NCI-H2227 (cell line): ENCODE results near the gene KIF12.
"Not testable (repeated sequence)": the region's sequence is repeated elsewhere in the genome, so short reads cannot be mapped to it uniquely, and the experiment has no call there.

Source experiments
- DNase-seq: peaks from one replicate; lab custom pipeline; 2025; ENCODE audit not compliant: unreplicated experiment; lab: John Stamatoyannopoulos, UW

KIF12 gene

DNA sequence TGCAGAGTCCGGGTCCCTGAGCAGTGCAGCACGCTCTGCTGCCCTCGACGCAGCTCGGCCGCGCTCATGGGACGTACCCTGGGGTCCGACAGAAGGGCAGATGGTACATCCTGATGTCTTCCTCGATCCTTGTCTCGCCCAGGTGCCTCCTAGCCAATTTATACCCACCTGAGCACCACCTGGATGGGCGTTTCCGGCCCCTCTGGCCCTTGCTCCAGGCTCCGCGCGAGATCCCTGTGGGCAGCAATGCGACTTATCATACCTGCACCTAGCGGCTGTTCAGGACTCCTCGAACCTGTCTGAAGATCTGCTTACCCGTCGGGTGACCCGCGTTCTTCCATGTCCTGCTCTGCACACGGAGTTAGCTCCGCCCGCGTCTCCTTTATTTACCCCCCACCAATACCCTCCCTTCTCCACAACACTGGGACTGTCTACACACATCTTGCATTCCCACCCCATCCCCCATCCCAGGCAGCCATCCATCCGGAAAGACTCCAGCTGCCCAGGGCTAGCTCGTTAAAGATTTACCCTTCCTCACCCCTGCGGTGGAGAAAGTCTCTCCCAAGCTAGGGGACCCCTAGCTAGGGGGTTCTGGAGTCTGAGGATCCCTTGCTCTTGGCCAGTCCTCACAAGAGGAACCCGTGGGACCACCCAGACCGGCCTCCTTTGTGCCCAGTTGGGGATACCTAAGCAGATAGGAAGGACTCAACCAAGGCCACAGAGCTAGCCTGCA lies at the start of gene KIF12:
Gene KIF12, minus strand, starts transcription at position 357 of the 733 bp plus-strand sequence. Its CDS starts 16 bp downstream, at position 341.
- DNase-seq = no peak

DNA sequence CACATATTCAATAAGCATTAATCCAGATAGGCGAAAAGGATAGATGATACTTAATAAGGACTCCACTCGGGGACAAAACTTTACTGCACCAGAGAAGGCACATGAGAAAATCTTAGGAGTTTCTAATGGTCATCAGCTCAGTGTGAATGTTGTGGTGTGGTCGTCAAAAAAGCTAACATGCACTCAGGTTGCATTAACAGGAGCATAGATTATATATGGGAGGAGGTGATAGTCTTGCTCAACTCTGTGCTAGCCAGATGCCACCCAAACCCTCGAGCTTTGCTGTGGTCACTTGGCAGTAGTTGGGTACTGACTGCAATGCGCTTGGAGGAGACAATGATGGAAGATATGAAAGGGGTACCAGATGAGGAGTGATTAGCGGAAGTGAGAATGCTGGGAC lies 47.6 kb upstream of the KIF12 start:
- DNase-seq = no peak

DNA sequence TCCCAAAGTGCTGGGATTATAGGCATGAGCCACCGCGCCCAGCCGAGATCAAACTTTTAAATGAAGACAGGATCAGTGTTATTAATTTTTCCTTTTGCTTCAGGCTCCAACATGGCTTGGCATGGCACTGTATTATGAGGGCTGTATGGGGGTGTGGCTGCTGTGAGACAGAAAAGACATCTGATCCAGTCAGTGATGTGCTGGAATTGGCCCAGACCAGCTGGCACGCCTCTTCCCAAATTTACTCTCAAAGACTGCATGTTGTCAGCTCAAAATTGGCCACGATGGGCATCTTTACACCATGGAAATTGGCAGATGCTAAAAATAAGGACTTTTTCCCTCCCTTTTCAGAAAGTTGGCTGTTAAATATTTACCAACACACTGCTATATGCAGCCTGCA lies 44.1 kb upstream of the KIF12 start:
- DNase-seq = no peak

DNA sequence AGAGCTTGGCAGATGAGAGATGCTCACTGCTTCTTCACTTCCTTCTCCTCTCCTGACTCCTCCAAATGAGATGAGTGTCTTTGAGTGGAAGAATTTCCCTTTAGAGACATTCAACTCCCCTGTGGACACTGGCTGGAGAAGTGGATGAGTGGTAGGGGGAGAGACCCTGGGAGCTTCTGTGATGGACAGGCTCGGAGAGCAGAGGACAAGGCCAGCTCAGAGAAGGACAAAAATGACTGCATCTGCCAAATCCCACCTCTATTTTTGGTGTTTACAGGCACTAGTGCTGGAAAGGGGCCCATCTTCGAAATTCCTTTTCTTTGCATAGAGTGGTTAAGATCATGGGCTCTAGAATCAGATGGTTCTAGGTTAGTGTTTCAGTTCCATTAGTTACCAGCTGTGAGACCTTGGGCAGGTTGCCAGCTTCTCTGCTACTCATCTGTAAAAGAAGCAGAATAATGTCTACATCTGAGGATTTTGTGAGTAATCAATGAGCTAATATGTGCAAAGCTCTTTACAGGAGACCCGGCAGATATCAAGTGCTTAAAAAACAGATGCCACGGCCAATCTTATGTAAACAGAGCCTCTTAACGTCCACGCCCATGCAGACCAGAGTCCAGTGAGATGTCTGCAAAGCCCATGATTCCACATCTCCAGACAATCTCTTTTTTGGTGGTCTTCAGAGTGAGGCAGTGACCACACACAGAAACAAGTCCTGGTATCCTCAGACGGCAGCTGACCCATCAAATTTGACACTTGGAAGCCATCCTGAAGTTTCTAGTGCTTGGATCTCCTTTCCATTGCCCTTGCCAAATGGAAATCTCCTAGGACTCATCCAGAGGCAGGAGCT lies 42.7 kb upstream of the KIF12 start:
- DNase-seq = no peak

DNA sequence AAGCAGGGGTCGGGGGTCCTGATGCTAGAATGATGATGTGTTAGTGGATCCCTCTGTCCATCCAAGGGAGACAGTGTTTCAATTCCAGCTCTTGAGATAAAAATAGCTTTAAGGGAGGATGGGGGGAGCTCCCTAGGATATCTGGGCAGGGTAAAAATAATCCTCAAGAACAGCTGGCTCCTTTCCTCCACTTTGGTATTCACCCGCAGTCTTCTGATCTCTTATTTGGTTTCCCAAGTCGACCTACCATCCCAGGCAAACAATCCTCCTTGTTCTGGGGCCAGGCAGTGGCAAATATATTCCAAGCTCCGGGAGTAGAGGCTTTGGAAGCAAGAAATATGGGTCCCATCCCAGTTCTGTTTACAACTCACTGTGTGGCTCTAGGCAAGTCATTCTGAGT lies 41.8 kb upstream of the KIF12 start:
- DNase-seq = no peak

DNA sequence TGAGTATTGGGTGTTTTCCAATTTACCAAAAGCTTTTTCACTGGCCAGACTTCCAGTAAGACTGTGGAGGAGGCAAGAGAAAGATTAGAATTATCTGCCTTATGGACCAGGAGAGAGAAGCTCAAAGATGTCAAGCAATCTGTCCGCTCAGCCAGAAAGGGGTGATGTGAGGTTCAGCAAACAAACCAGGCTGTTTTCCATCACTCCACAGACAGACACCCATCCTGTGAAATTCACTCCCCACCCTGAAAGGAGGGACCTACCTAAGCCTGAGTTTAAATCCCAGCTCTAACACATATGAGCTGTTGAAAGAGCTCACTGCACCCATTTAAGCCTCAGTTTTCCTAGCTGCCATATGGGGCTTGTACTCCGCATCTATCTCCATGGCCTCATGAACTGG lies 41.3 kb upstream of the KIF12 start:
- DNase-seq = no peak

DNA sequence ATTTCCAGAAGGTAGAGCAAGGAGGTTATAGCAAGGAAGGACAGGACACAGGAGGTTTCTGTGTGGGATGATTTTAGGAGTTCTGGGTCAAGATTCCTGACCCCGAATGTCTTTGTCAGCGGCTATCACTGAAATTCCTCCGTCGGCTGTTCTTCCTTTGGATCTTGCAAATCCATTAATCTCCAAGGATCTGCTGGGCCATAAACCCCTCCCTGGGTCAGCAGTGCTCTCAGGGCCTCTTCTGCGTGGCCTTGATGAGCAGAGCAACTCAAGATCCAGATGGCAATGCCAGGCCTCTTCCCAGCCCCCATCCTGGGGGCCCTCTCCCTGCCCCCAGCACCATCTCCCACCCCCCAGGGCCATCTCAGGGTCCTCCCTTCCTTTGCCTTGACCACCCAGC lies 40.0 kb upstream of the KIF12 start:
- no peak for DNase-seq

DNA sequence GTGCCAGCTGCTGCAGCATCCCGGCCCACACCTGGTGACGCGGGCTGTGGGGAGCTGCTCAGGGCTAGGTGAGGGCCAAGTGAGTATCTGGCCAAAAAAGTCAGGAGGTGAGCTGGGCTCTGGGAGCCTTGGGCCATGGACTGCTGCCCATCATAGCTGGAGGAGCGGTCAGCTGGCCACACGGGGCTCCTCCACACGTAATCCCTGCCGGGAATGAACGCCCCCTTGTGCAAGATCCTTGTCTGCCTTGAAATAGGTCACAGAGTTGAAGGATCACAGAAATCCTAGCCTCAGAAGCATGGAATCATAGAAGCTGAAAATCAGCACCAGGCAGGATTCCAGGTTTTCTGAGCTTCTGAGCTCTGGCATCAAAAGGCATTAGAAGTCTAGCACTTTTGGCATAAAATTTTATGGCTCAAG lies 39.5 kb upstream of the KIF12 start:
- no peak for DNase-seq

DNA sequence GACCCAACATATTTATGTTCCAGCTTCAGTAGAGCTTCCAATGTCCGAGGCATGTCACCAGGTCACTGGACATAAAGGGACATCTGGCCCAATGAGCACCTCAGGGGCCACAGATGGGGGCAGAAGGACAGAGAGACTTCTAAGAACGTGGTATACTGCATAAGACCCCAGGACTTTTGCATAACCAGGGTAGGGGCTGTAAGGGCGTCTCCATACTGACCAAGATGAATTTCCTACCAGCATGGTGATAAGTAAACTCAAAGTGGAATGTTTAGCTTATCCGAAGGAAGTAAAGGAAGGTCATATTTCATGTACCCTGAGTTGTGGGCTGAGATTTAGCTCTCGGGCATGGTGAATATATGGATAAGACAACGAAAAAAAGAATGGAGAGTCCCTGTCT lies 38.7 kb upstream of the KIF12 start:
- DNase-seq = no peak

DNA sequence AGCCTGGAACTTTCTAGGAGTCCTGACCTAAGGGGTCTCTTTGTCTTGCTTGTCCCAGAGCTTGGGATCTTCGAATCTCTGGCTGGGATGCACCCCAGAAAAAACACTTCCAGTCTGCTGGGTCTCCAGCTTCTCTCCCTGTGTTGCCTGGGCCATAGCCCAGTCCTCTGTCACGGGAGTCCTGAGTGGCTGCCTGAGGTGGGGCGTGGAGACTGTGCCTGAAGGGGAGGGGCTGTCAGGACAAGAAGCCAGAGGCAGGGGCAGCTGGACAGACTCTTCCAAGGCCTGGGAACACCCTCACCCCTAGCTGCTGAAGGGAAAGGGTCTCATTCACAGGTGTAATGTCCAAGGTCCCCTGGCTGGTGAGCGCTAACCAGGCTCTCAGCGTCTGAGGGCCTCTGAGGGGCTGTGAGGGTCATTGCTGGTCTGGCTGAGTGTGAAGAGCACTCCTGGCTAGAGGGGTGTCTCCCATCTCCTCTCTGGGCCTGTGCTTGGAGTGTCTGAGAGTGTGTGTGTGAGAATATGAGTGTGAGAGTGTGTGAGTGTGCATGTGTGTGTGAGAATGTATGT lies 35.8 kb upstream of the KIF12 start:
- no peak for DNase-seq

DNA sequence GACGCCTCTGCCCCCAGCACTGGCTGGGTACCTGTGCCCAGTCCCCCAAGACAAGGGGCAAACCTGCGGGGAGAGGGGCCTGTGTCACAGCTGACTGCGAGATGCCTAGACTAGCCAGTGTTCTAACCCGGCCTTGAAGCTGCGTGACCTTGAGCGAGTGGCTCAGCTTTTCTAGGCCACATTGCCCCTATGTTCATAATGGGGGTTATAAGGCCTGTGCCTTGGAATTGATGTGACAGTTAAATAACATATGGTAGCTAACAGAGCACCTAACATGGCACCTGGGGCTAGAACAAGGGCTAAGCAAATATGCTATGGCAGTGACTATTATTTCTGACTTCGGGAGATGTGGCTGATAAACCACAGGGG lies 33.4 kb upstream of the KIF12 start:
- DNase-seq = no peak

DNA sequence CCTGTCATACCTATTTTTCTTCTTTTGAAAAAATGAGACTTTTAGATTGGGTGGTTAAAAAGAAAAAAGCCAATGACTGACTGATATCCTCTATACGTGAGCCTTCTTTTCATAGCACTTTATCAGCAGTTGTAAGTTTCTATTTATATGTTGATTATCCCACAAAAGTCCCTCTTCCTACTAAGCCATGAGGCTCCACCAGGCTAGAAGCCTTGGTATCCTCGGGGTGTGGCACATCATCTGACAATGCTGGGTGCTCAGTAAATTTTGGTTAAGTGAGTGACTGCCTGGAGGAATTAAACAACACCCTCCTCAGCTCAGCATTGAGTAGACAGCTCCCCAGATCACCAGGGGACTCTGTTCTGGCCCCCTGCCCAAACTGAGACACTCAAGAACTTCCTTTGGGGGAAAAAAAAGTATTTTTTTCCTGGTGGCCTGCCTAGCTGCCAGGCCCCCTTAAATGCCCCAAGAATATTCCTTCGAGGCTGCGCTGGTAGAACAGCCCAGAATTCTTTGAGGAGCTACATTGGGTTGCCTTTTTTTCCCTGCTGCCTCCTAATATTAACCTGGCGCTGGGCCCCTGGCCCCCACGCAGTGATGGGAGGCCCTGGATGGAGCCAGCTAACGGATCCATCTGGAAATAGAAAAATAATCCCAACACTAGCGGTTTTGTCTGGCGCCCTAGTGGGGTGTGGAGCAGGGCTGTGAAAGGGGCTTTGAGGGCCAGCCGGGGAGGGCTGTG lies 32.9 kb upstream of the KIF12 start:
- DNase-seq = no peak

DNA sequence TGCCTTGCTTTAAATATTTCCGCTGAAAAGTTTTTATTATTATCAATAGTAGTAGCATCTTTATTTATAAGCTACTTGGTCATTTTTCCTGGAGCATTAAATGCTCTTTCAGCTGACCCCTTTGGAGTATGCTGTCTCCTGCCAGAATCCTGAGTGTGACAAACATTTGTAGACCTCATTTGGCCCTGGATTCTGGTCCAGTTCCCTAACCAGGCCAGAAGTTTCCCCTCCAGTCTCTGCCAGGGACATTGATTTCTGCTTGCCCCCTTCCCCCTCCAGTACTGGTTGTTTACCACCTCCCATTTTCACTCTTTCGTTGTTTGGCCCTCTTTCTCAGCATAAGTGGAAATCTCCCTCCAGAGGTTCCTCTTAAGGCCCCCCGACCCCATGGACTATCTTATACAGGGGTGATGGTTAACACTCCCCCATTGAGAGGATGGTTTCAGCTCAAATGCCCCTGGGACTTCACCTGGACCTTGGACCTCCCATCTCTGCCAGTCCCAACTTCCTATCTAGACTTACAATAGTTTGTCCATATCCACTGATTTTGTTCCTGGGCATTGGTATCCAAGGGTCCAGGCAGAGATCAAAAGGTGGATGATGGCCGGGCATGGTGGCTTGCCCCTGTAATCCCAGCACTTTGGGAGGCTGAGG lies 31.7 kb upstream of the KIF12 start:
- DNase-seq = no peak

DNA sequence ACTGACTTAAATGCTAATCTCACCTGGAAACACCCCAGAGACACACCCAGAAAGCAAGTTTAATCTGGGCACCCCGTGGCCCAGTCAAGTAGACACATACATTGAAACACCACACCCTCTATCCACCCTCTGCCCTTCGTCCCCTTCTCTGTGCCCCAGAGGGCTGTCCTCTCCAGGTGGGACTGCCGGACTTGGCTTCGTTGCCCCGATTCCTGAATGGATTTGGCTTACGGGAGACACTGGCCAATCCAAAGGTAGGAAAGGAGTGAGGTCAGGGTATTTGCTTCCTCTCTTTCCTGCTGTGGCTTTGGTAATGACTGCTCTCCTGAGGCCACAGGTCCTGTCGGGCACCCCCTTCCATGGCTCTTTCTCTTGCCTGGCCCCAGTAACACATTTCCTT lies 31.0 kb upstream of the KIF12 start:
- no peak for DNase-seq

DNA sequence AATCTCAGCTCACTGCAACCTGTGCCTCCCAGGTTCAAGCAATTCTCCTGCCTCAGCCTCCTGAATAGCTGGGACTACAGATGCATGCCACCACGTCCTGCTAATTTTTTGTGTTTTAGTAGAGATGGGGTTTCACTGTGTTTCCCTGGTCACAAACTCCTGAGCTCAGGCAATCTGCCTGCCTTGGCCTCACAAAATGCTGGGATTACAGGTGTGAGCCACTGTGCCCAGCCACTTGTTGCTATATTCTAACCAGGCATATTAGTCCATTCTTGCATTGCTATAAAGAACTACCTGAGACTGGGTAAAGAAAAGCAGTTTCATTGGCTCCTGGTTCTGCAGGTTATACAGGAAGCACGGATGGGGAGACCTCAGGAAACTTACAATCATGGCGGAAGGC lies 29.7 kb upstream of the KIF12 start:
- not testable (repeated sequence) for DNase-seq

DNA sequence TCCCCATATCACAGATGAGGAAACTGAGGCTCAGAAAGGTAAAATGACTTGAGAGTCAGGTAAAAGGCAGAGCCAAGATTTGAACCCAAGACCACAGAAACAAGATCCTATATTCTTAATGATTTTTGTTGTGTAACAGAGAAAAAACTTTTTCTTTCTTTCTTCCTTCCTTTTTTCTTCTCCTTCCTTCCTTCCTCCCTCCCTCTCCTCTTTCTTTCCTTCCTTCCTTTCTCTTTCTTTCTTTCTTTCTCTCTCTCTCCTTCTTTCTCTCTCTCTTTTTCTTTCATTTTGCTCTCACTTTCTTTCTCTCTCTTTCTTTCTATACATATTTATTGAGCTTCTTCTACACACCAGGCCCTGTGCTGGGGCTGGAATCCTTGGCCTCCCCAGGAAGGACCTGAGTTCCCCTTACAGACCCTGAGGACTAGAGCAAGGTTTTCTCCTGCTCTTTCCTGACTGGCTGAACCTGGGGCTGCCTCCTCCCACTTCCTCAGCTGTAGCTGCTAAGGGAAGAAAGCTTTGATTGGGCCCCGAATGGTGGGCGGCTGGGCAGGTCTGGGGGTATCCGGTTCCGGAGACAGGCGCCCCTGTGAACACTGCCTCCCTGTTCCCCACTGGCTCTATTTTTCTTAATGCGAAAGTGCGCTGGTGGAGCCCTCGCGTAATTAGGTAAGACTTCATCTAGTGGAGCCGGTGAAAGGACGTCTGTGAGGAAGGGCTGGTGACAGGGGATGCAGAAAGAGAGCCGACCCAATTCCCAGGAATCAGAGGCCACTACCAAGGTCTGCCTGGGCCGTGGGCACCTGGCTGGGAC lies 27.4 kb upstream of the KIF12 start:
- DNase-seq = no peak

DNA sequence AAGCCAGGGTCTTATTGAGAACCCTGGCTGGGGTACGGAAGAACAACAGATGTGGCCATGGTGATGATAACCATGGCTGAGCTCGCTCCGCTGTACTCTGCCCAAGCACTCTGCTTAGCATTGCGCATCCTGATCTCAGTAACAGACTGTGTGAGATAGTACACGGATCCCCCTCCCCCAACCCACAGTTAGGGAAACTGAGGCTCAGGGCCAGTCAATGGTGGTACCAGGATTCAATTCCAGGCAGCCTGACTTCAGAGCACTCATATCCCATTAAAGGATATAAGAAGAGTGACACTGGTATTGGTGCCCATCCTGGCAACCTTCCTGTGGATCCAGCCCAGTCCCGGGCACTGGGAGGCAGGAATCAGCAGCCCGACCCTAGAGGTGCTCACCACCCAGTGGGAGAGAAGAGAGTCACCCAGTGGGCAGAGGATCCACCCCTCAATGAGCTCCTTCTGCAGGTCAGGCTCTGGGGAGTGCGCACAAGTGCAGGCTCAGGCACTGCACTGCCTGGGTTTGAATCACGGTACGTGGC lies 26.5 kb upstream of the KIF12 start:
- DNase-seq = no peak

DNA sequence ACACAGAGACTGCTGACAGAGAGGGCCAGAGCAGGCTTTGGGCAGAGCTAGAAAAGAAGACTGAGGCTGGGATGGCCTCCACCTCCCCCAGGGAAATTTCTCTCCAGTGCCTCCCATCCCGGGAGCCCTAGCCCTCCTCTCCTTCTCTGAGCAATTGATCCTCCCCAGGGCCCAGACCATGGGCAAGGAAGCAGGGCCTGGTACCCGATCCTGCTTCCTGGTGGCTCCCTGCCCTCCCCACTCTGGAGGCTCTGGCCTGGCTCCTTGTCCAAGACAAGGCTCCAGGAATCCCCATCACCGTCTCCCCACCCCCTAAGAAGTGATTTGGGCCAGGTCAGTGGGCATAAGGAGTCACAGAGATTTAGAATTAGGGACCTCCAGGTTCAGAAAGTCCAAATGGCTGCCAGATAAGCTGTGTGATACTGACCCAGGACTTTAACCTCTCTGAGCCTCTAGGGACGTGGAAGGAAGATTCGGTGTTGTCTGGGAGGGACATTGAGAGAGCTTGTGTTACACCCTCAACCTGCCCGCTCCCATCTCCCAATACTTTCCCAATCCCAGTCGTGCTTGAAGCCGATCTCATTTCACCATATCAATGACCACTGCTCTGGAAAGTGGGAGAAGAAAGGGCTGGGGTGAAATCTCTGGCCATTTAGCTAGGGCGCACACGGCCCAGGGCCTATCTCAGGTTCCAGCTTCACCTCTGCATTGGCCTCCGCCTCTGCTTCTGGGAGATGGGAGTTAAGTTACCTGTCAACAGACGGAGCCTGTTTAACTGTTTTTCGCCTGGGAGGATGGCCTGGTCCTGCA lies 25.8 kb upstream of the KIF12 start:
- DNase-seq = no peak

DNA sequence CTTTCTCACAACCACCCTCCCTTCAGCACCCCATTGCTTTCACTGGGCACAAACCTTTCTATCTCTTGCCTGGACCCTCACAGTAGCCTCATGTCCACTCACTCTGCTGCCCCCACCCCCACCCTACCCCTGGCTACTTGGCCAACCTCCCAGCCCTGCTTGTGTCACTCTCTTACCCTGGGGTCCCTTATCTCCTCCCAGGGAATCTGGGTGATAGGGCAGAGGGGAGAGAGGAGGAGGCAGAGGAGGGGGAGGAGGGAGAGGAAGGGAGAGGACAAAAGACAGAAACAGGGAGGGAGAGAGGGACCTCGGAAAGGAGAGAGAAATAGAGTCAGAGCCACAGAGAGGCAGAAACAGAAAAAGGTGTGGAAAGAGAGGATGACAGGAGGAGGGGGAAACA lies 25.0 kb upstream of the KIF12 start:
- no peak for DNase-seq
